ENCODE results near the gene MUC15. TPM values are rescaled to one million over a fixed set of nuclear protein-coding genes. Genes with fewer than 3 reads are reported as not detected.

The MUC15 gene
- total and polyA plus RNA-seq, 7 donors: not detected

DNA sequence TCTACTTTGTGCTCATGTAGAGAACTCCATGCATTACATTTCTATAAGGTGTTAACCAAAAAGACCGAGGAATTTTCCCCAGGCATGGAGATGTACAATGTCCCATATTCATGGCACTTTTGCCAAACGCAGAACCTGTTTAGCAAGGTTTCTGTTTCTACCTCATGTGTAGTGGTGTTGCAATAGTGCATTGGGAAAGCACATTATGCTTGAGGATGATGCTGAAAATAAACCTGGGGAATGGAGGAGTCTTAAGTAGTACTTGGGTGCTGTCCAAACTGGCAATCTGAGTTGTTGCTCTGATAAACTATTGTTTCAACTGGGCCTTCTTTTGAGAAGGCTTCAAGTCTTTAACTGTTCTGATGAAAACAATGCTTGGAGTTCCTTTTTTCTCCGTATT is 11.5 kb upstream of the MUC15 start:
- H3K27me3 ChIP-seq: no peaks in the 10 kb centered on the region
- peaks cover 0 to 18% (median 0%) of the 10 kb centered on the region in 4 donors for H3K4me1 ChIP-seq
- H3K4me3 ChIP-seq: no peak overlapping the region
- peak overlapping the region in 1 of 4 donors; percentile 61 for H3K27ac ChIP-seq
- H3K9me3 ChIP-seq: no peaks in the 10 kb centered on the region
- 47 to 70% methylated on average over 3 of the region's 3 CpGs for WGBS, 2 donors
- DNase-seq: no peak
- no peaks in the 10 kb centered on the region for H3K36me3 ChIP-seq
- intact Hi-C loops (cut with DNase I): no loop called here
- TF ChIP-seq POLR2AphosphoS5 (IDR thresholded peaks at IDR 0.05) (peak in 1 of 4 donors; percentile 34), POLR2A (IDR thresholded peaks at IDR 0.05) (no peak), EP300 (IDR thresholded peaks at IDR 0.05) (no peak)
- TF ChIP-seq, protein P1, sequence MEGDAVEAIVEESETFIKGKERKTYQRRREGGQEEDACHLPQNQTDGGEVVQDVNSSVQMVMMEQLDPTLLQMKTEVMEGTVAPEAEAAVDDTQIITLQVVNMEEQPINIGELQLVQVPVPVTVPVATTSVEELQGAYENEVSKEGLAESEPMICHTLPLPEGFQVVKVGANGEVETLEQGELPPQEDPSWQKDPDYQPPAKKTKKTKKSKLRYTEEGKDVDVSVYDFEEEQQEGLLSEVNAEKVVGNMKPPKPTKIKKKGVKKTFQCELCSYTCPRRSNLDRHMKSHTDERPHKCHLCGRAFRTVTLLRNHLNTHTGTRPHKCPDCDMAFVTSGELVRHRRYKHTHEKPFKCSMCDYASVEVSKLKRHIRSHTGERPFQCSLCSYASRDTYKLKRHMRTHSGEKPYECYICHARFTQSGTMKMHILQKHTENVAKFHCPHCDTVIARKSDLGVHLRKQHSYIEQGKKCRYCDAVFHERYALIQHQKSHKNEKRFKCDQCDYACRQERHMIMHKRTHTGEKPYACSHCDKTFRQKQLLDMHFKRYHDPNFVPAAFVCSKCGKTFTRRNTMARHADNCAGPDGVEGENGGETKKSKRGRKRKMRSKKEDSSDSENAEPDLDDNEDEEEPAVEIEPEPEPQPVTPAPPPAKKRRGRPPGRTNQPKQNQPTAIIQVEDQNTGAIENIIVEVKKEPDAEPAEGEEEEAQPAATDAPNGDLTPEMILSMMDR (IDR thresholded peaks at IDR 0.05): no peak

DNA sequence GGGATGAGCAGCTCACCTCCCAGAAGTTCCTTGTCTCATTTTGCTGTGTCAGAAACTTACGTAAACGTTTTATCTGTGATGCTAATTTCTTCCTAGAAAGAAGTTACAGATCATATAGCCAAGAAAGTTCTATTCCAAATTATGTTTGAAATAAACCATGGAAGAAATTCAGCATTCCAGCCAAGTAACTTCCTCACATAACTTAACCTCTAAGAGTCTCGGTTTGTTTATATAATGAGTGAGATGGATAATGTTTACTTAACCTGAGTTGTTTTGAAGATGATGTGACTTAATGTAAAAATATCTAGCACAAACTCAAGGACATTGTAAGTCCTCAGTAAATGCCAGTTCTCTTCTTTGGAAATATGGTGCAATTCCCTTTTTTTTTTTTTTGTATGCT is 8.9 kb upstream of the MUC15 start:
- TF ChIP-seq EP300 (IDR thresholded peaks at IDR 0.05) (no peak), POLR2AphosphoS5 (IDR thresholded peaks at IDR 0.05) (peak in 1 of 4 donors; percentile 19)
- intact Hi-C loops (cut with DNase I): no loop called here
- Histone ChIP-seq H3K36me3 (no peaks in the 10 kb centered on the region), H3K4me3 (no peak overlapping the region), H3K27ac (peak overlapping the region in 1 of 4 donors; percentile 39), H3K9me3 (no peaks in the 10 kb centered on the region), H3K4me1 (peaks cover 0 to 18% (median 0%) of the 10 kb centered on the region in 4 donors), H3K27me3 (no peaks in the 10 kb centered on the region)
- DNase-seq: no peak
- 65 to 68% methylated on average over 3 of the region's 3 CpGs for WGBS, 2 donors

DNA sequence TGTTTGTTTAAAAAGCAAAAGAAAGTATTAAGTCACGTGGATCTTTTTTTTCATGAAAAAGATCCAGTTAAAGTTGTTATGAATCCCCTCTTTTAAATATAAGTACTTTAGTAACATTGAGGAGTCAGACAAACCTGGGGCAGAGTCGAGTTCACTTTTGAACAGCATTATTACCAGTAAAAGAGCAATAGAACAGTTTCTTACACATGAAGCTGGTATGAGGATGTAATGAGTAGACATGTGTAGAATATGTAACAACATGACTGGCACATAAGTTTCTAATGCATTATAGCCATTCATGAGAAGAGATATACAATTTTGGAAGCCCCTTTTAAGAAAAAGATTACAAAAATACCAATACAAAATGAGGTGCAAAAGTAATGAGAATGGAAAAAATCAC is 7.6 kb upstream of the MUC15 start:
- Histone ChIP-seq H3K27me3 (no peaks in the 10 kb centered on the region), H3K36me3 (no peaks in the 10 kb centered on the region), H3K4me3 (no peak overlapping the region), H3K4me1 (peaks cover 0 to 18% (median 0%) of the 10 kb centered on the region in 4 donors), H3K9me3 (no peaks in the 10 kb centered on the region), H3K27ac (peak overlapping the region in 1 of 4 donors; percentile 14)
- 54 to 69% methylated on average over 2 of the region's 2 CpGs for WGBS, 2 donors
- intact Hi-C loops (cut with DNase I): no loop called here
- TF ChIP-seq EP300 (IDR thresholded peaks at IDR 0.05): no peak
- no peak for DNase-seq

DNA sequence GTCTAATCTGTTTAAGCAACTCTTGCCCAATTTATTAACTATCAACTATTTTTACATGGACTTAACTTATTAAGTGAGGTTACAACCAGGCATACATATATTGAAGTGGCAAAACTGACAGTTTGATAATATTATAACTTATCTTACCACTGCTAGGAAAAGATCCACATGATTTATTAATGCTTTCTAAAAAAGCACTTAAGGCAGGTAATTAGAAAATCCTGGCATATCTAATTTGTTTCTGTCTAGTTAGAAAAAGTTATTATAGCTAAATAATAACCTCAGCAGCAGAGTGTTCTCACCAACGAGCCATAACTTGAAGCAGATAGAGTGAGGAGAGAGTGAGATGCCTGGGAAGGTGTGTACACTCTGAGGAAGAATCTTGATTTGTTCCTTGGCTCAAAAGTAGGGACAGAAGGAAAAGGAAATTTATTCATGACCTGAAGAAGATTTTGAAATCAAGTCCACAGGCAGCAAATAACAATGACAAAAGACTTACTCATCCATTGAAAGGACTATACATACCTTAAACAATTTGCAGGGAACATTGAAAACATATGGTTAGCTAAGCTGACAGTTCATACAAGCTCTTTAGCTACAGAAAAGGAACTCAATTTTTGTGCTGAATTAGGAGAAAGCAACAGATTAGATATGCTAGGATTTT is 7.1 kb upstream of the MUC15 start:
- Histone ChIP-seq H3K4me1 (peaks cover 0 to 18% (median 0%) of the 10 kb centered on the region in 4 donors), H3K9me3 (no peaks in the 10 kb centered on the region), H3K27ac (peak overlapping the region in 1 of 4 donors; percentile 14), H3K4me3 (no peak overlapping the region), H3K36me3 (no peaks in the 10 kb centered on the region), H3K27me3 (no peaks in the 10 kb centered on the region)
- no peak for TF ChIP-seq EP300 (IDR thresholded peaks at IDR 0.05)
- no peak for TF ChIP-seq POLR2A (IDR thresholded peaks at IDR 0.05)
- no peak for TF ChIP-seq POLR2AphosphoS5 (IDR thresholded peaks at IDR 0.05)
- TF ChIP-seq, protein P1 (IDR thresholded peaks at IDR 0.05): no peak
- 51 to 70% methylated on average over 1 of the region's 1 CpG for WGBS, 2 donors
- DNase-seq: no peak
- intact Hi-C loops (cut with DNase I): no loop called here

DNA sequence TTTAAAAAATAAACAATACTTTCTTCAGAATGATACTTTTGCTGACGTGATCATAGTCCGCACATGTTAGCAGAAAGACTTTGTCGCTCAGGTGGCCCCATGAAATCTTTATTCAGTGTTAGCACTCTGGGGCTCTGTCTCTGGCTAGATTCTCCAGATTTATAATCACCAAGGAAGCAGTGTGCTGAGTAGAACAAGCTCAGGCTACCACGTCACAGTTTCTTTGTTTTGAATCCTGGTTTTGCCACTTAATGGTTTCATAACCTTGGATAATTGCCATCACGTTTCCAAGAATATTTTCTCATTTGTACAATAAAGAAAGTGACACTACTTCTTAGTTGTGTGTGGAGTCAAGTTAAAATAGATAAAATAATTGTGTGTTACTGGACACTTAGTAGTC is 3.9 kb upstream of the MUC15 start:
- Histone ChIP-seq H3K9me3 (no peaks in the 10 kb centered on the region), H3K4me1 (peaks cover 0 to 9% (median 0%) of the 10 kb centered on the region in 4 donors), H3K27me3 (no peaks in the 10 kb centered on the region), H3K4me3 (no peak overlapping the region), H3K27ac (no peak overlapping the region), H3K36me3 (no peaks in the 10 kb centered on the region)
- WGBS, 2 donors: 65 to 81% methylated on average over 5 of the region's 5 CpGs
- intact Hi-C loops (cut with DNase I): no loop called here
- no peak for DNase-seq
- TF ChIP-seq POLR2AphosphoS5 (IDR thresholded peaks at IDR 0.05) (no peak), POLR2A (IDR thresholded peaks at IDR 0.05) (no peak)

DNA sequence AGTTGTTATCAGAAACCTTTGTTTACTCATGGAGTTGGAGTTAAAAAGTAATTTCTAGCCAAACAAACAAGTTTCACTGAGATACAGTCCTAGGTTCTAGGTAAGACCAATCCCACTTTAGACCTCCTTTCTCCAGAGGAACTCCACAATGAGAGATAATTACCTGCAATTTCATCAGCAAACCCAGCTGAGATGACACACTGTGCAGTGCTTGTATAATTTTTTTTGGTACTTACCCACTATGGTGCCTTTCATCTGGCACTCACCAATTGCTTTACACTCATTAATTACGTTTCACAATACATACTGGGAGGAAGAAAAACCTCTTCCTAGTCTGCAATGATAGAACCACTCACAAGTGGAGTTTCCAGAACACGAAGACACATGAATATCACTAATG is 1.8 kb upstream of the MUC15 start:
- Histone ChIP-seq H3K9me3 (no peaks in the 10 kb centered on the region), H3K4me3 (no peak overlapping the region), H3K36me3 (no peaks in the 10 kb centered on the region), H3K4me1 (no peaks in the 10 kb centered on the region), H3K27ac (no peak overlapping the region), H3K27me3 (no peaks in the 10 kb centered on the region)
- intact Hi-C loops (cut with DNase I): no loop called here
- 74 to 79% methylated on average over 2 of the region's 2 CpGs for WGBS, 2 donors
- no peak for TF ChIP-seq EP300 (IDR thresholded peaks at IDR 0.05)
- TF ChIP-seq, protein P1 (IDR thresholded peaks at IDR 0.05): no peak
- TF ChIP-seq POLR2A (IDR thresholded peaks at IDR 0.05): no peak
- no peak for TF ChIP-seq POLR2AphosphoS5 (IDR thresholded peaks at IDR 0.05)
- no peak for DNase-seq

Measured in sigmoid colon (tissue), 7 donors.